Dedifferentiated amniotic fluid mesenchymal stem cell (primary cell): ENCODE measurements around the gene RABGAP1.

ENCODE experiments used
- DNase-seq: peaks from one replicate; pipeline ENCODE4 v3.0.0-alpha.2; 2016; ENCODE audit errors: extremely low spot score

The RABGAP1 gene

DNA sequence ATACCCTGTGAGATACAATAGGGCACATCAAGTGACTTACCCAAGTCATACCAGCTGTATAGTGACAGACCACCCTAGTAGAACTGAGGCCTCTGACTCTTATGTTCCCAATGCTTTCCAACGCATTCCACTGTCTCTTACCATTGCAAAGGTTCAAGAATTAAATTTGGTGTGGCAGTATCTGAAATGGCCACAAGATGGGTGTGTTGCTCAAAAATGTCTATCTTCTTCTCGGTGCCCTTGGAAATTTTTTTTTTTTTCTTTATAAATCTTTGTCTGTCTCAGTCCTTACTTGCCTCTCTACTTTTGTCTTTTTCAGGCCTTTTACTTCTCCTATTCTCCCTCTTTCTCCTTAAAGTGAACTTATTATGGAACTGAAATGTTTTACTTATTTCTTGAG is 141.0 kb downstream of the RABGAP1 start:
- peak; percentile 57 for DNase-seq

- DNase-seq = no peak
These were observed 142.9 kb downstream of the RABGAP1 start for GRCh38 chr9:123083680-123084079.

- DNase-seq = no peak
These were observed 143.4 kb downstream of the RABGAP1 start for GRCh38 chr9:123084256-123084655.

GRCh38 chr9:123085916-123086315 is 145.1 kb downstream of the RABGAP1 start:
- DNase-seq = no peak

GRCh38 chr9:123087359-123087888 is 146.6 kb downstream of the RABGAP1 start:
- DNase-seq = no peak

DNA sequence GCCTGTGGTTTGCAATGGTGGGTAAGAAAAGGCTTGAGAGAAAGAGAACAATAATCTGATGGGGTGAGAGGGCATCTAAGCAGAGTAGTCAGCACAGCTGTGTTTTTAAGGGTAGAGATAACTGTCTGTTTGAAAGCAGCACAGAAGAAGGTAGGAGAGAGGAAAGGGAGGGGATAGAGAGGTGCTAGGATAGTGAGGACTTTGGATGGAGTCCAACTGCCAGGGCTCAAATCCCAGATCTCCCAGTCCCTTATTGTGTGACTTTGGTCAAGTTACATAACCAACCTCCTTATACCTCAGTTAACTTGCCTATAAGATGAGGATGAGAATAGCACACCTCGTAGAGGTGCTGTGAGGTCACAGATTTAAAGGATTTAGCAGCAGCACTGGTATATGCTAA is 148.2 kb downstream of the RABGAP1 start:
- DNase-seq = no peak

DNA sequence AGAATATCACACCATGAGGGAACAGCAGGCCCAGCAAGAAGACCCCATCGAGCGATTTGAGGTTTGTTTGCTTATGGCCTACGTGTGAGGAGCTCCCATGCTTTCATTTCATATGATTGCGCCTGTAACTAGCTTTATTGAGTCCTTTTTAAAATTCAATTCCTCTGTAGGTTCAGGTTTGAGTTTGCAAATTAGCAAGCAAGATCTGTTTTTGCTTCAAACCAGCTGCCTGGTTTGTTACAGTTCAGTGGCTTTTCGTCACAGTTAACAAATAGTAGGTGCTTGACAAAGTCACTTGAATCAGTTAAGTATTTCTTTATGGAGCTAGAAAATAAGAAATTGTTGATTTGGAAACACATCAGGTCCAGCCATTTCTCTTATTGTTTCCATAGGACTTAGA is 149.0 kb downstream of the RABGAP1 start:
- no peak for DNase-seq

- no peak for DNase-seq
These were observed 149.5 kb downstream of the RABGAP1 start for GRCh38 chr9:123090198-123090896.

- no peak for DNase-seq
These were observed 150.1 kb downstream of the RABGAP1 start for GRCh38 chr9:123090956-123091355.

- DNase-seq = no peak
These were observed 150.6 kb downstream of the RABGAP1 start for GRCh38 chr9:123091459-123091858.

DNA sequence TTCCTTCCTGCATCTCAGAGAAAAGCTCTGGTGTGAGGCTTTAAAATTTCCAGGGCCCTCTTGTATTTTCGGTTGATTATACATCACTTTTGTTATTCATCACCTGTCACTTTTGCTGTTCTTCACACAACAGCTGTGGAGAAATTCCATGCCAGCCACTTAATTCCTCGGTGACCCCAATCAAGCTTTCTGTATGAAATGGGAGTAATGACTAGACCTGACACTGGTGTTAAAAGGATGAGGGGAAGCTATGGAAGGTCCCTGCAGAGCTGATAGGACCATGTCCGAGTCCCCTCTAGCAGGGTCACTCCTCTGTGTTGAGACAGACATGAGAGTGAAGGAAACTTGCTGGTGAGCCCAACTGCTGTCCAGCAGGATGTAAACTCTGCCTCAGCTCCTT is 152.3 kb downstream of the RABGAP1 start:
- no peak for DNase-seq

GRCh38 chr9:123096987-123097386 is 156.2 kb downstream of the RABGAP1 start:
- no peak for DNase-seq

- DNase-seq = no peak
These were observed 156.7 kb downstream of the RABGAP1 start for GRCh38 chr9:123097430-123098095.

DNA sequence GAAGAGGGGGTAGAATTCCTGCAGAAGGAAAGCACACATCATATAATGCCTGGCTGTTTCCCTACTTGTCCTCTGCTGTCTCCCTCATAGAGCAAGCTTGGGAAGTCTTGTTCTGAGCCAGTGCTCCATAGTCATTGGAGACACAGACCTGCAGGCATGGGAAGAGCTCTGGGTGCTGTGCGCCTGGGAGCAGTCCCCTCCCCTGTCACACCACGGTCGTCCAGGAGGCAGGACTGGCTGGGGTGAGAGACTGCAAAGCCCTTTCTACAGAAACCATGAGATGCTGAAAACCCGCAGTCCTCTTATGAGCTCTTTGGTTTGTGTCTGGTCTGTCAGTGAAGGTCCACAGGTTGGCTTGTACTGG is 157.3 kb downstream of the RABGAP1 start:
- no peak for DNase-seq

DNA sequence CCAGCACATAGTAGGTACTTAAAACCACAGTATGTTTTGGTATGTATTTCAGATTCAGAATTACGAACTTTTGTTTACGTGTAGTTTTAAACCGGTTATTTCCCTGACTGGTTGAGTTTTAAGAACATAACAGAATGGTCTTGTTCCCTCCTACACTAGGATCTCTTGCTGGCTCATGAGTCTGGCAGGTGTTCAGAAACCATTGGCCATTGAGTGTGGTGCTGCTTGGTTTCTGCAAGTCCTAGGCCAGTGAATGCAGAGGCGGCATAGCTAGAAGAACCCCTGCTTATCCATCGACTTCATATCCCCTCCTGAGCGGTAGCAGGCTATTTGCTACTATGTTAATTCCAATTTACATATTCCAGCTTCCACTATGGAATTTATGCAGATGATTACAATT is 158.2 kb downstream of the RABGAP1 start:
- no peak for DNase-seq

- DNase-seq = no peak
These were observed 158.7 kb downstream of the RABGAP1 start for GRCh38 chr9:123099548-123099947.

DNA sequence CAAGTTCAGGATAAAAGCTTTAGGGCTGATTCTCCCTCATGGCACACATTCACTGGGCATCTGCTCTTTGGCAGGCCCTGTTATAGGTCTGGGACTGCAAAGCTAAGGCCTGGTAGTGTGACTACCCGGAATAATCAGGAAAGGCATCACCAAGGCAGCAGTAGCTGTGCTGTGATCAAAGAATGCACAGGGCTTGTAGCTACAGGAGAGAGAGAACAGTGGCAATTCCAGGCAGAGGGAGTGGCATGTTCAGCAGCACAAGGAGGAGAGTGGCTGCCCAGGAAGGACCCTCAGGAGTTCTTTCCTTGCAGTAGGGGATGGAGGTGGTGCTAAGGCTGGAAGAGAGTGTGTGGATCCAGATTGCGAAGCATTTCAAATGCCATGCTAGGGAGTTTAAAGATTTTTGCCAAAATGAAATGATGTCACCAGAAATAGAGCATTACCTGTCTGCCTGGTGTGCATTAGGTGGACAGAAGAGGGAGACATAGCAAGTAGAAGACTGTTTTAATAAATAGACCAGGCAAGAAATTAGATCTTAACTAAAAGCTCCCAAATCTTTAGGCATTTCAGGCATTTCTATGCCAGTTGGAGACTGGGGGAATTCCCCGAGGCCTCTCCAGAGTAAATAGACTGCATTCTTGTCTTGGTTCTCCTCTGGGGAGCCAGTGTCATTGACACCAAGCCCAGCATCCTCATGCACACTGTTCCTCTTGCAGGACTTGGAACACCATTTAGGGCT is 161.7 kb downstream of the RABGAP1 start:
- peak; percentile 41 for DNase-seq

- no peak for DNase-seq
These were observed 164.0 kb downstream of the RABGAP1 start for GRCh38 chr9:123104807-123105206.

DNA sequence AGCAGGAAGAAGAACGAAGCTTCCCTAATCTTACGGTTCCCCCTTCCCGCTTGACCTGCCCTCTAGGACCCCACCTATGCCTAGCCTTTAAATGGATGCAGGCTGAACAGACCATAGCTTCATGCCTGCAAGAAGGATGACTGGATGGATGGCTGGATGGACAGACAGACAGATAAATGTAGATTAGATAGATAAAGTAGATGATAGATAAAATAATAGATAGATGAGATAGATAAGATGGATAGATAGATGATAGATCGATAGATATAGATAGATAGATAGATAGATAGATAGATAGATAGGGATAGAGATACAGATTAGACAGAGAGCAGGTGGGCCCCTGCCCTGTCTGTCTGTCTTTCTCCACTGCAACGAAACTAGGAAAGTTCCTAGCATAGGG is 164.7 kb downstream of the RABGAP1 start:
- DNase-seq = no peak

- DNase-seq = no peak
These were observed 166.9 kb downstream of the RABGAP1 start for GRCh38 chr9:123107639-123108285.

GRCh38 chr9:123108976-123109375 is 168.2 kb downstream of the RABGAP1 start:
- no peak for DNase-seq
